HG03565 (cell line): ENCODE data around the gene KLHL40.
"Not testable (repeated sequence)": the region's sequence is repeated elsewhere in the genome, so short reads cannot be mapped to it uniquely, and the experiment has no call there.

Source experiments
- ATAC-seq: cut with Tn5 transposase; IDR thresholded peaks from one replicate; pipeline ENCODE4 v1.9.1; 2021; ENCODE audit warnings: mild to moderate bottlenecking, moderate library complexity; ENCODE audit not compliant: unreplicated experiment

The KLHL40 gene

DNA sequence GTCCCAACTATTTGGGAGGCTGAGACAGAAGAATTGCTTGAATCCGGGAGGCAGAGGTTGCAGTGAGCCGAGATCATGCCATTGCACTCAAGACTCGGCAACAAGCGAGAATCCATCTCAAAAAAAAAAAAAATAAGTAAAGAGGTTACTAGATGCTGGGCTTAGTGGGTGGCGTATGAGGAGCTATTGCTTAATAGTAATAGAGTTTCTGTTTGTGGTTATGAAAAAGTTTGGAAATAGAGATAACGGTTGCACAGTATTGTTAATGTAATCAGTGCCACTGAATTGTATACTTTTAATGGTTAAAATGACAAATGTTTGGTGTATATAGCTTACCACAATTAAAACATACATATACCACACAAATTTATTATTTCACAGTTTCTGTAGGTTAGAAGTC lies 32.0 kb downstream of the KLHL40 start:
- ATAC-seq = no peak

DNA sequence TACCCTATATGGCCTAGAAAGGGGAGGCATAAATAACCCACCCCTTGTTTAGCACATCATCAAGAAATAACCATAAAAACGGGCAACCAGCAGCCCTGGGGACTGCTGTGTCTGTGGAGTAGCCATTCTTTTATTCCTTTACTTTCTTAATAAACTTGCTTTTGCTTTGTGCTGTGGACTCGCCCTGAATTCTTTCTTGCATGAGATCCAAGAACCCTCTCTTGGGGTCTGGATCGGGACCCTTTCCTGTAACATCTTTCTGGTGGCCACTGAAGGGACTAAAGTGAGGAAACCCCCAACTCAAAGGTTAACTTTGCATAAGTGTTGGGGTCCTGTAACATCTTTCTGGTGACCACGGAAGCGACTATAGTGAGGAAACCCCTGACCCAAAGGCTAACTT lies 33.0 kb downstream of the KLHL40 start:
- no peak for ATAC-seq

DNA sequence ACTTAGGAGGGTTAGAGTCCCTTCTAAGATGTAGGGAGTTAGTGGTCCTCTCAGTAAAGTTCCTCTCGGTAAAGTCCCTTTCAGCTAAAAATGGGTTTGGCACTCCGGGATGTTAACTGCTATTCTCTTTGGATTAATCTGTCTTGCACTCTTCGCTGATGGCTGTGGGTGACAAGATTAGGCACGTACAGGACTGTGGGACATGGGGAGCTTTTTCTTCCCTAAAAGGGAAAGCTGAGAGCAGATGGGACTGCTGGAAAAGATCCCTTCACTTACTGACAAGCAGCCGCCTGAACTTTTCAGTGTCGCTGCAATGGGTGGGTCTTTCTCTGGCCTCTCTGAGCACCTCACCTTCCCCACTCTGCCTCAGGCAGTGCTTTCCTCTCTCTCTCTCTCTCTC lies 33.7 kb downstream of the KLHL40 start:
- no peak for ATAC-seq

DNA sequence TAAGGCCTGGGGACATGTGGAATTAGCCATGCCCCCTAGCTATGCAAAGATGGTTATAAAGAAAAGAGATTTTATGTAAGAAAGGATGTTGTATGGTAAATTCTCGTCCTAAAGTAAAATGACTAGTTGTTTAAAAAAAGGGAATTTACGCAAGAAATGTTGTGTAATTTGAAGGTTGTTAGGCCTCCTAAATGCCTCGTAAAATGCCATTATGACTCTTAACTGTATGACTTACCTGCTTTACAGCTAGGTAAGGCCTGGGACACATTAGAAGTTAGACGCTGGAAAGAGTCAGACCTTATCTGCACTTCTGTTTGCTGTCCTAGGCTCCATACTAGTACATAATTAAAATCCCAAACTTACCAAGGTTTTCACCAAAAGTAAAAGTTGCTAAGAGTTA lies 34.8 kb downstream of the KLHL40 start:
- no peak for ATAC-seq

DNA sequence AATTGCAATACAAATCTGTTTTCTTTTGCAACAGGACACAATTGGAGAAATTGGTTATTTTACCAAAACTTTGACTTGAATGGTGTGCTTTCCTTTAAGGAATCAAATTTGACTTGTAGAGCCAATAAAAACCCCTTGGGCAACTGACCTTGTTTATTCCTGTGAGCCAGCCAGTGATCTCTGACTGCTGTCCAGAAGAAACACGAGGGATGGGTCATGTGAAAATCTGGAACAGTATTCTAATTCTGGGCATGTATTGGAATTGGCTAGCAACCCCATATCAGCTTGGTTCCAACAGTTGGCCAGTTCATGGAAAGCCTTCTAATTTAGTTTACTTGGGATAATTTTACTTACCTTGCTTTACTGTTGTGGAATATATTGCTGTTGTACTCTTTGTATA lies 36.4 kb downstream of the KLHL40 start:
- ATAC-seq = no peak

DNA sequence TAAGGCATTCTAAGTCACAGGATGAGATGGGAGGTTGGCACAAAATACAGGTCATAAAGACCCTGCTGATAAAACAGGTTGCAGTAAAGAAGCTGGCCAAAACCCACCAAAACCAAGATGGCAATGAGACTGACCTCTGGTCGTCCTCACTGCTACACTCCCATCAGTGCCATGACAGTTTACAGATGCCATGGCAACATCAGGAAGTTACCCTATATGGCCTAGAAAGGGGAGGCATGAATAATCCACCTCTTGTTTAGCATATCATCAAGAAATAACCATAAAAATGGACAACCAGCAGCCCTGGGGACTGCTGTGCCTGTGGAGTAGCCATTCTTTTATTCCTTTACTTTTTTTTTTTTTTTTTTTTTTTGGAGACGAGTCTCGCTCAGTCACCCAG lies 37.1 kb downstream of the KLHL40 start:
- ATAC-seq = not testable (repeated sequence)

DNA sequence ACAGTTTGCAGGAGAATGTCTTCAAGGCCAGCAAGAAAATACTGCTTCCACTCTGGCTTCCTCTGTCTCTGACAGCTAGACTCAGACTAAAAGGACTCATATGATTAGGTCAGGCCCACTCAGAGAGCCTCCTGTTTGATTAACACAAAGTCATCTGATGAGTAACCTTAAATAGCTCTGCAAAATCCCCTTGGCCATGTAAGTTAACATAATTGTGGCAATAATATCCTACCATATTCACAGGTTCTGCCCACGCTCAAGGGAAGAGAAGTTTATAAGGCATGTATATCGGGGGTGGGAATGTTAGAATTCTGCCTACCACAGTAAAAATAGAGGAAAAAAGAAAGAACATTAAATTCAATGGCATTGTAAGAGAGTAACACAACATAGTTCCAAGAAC lies 37.9 kb downstream of the KLHL40 start:
- ATAC-seq = no peak

DNA sequence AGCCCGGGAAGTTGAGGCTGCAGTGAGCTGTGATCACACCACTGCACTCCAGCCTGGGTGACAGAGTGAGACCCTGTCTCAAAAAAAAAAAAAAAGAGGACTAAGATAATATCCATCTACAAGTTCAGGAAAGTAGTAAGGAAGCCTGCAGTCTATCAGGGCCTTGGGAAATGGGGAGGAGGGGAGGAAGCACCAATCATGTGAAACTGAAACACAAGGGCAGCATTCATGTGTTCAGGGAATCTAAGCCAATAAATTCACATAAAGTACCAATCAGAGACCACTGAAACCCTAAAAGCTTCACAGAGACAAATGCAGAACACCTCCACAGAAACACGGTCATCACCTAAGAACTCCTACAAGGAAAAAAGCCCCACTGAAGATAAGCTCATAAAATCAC lies 40.1 kb downstream of the KLHL40 start:
- no peak for ATAC-seq

DNA sequence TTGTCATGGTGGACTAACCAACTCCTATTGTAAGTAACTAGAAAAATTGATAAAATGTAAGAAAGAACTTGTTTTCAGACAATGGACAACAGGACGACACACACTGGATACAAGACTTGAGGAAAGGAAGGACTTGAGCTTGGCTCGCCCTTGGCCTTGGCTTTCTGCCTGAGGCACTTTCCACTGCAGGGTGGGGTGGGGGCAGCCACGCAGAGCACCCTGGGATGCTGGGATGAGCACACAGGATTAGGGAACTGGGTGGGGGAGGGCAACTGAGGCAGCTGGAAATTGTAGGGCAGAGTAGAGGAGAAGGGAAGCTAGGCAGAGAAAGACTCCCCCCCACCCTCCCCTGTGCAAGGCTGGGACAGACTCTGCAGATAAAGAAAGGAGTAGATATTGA lies 42.7 kb downstream of the KLHL40 start:
- no peak for ATAC-seq

DNA sequence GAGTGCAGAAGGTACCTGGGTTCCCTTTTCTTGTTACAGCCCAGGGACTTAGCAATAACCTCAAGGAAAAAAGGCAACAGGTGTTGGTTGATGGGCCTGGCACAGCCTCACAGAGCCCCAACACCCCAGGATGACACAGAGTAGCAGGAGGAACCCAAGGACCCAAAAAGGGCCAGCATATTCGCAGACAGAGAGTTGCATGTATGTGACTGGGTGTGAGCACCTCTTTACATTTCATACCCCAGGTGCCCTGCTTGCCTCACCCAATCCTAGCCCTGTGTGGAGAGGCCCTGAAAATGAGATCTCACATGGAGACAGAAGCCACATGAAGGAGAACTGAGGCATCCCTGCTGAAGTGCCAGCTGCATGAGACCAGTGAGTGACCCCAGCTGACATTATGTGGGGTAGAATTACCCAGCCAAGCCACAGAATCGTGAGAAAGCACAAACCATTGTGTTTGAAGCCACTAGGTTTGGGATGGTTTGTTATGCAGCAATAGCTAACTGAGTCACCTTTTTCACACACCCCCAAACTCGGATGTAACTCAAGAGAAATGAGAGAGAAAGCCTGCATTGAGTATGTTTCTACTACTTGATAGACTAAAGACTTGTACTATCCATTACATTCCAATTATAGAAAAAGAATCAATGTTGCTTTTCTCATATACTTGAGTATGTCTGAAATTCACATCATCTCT lies 43.5 kb downstream of the KLHL40 start:
- ATAC-seq = no peak

DNA sequence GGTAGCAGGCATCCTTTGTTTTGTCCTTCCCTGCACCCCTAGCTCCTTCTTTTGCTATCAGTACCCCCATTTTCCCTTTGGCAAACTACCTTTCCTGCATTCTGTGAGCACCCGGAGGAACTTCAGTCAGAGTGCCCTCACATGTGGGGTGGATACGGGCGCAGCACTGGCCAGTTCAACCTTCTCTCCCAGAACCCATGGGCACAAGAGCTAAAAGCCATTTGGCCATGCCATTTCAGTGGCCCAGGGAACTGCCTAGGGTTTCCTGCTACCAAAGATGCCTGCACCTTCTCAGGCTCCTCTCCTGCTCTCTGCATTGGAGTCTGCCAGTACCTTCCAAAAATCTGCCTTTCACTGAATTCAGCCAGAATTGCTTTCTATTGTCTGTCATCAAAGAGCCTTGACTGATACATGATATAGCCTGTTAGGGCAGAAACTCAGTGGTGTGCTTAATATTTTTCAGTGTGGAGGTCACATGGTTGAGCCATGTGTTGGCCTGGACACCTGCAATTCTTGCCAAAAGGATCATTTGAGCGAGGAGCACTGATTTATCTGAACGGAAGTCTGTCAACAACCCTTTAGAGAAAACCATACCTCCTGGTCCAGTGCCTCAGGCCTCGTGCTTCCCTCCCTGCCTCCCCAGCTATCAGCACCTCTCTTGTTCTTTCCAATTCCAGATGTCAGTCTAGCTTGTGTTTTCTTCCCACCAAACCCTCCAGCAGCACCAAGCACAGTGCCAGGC lies 44.2 kb downstream of the KLHL40 start:
- ATAC-seq = no peak

DNA sequence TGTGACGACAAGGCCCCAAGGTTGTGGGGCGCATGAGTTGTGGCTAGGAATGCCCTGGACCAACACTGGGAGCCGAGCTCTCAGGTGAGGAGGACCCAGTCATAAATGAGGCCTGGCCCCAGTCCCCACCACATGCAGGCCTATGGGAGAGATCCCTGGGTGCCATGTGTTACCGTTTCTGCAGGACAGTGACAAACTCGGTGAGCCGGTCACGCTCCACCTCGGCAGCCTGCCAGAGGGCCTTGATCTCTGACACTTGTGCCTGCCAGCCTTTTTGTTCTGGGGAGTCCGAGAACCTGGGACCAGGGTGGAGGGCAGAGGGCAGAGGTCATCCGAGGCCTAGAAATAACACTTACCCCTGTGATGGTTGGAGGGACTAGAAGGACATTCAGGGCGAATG lies 45.0 kb downstream of the KLHL40 start:
- ATAC-seq = no peak

DNA sequence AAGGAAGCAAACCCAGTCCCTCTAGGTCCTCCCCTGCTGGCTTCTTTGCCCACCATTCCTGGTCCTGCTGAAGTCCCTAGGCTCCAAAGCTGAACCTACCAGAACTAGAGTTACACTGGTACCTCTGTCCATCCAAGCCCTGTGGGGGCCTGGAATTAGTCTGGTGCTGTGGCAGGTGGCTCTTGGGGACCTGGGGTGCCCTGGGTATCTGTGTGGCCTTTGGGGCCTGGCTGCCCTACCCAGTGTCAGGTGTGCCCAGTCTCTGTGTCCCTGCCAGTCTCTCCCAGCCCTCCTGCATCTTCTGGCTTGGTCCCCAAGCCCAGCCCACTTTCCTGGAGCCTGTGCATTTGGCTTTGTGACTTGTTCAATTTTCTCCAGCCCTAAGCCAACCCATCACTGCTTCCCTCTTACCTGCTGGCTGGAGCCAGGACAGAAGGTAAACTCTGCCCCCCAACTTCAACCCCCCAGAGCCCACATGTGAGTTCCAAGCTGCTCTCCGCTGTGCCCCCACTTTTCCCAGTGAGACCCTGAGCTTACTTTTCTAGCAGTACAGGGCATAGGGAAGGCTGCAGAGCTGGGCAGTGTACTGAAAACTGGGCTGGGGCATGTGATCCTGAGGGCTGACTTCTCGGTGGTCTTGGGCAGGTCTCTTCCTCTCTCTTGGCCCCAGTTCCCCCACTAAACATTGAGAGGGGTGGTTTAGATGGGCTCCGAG lies 45.5 kb downstream of the KLHL40 start:
- no peak for ATAC-seq

DNA sequence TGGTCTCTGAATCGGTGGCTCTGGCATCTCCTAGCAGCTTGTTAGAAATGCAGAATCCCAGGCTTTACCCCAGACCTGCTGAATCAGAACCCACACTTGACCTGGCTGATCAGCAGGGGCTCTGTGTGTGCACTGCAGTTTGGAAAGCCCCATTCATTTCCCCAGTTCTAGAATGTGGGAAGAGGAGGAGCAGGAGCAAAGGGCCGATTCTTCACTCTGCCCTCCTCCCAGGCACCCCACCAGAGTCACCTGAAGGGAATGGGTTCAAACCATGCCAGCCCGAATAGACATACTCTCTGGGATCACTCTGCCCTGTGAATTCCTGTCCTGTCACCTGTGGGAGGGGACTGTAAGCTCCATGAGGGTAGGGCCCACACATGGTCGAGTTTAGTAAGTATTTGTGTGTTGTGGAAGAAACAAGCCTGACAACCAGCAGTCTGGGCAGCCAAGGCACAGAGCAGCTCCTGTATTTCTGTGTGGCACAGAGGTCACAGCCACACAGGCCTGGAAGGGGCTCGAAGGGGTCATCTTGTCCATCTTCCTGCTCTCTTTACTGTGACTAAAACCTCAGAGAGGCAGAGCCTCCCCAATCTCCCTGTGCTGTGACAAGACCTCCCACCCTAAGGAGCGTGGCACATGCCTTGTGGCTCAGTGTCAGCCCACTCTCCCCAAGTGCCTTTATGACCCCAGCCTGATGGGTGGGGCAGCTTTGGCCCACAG lies 46.3 kb downstream of the KLHL40 start:
- ATAC-seq = no peak

DNA sequence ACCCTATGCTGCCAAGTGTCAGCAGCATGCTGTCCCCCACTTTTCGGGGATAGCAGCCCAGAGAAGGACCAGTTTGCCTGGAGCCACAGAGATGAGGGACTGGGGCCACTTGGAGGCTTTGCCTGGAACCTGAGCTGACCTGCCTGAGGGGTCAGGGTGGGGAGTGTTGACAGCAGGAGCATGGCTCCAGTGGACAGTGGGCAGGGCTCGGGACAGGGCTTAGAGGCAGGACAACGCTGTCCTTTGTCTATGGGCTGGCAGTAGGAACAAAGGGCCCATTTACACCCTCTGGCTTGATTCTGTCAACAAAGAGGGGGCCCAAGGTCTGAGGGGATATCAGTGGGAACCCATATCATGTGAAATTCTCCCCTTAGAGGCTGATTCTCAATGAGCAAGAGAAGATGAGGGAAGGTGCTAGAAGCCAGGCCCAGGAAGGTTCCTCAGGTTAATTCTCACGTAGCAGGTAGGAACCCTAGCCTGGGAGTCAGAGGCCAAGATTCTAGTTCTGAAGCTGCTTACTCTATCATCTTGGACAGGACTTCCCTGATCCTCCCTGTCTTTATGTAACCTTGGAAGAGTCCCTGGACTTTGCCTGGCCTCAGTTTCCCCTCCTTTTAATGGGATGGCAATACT lies 47.0 kb downstream of the KLHL40 start:
- no peak for ATAC-seq

DNA sequence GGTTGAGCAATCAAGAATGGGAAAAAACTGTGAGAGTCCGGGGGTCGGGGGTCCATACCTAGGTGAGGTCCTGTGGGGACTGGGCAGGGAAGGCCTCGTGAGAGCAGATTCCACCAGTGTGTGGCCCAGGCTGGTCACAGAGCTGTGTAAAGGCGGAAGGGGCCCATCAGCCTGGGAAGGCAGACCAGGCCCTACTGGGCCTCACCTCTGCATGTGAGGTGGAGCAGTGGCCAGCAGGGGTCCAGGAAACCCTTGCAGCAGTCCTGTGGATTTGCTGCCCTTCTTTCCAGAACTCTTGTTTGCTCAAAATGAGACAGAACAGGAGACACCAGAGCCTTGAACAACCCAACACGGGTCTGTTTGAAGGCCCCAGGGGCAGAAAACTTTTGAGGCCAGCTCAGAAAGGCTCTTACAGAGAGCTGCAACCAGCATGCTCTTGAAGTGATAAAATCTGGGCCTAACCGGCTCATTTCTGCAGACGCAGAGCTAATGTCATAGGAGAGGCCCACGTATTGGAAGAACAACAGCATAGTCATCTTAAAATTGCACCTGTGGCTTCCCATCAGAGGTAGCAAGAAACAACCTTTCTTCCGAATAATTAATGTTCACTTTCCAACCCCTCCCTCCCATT lies 47.6 kb downstream of the KLHL40 start:
- no peak for ATAC-seq

DNA sequence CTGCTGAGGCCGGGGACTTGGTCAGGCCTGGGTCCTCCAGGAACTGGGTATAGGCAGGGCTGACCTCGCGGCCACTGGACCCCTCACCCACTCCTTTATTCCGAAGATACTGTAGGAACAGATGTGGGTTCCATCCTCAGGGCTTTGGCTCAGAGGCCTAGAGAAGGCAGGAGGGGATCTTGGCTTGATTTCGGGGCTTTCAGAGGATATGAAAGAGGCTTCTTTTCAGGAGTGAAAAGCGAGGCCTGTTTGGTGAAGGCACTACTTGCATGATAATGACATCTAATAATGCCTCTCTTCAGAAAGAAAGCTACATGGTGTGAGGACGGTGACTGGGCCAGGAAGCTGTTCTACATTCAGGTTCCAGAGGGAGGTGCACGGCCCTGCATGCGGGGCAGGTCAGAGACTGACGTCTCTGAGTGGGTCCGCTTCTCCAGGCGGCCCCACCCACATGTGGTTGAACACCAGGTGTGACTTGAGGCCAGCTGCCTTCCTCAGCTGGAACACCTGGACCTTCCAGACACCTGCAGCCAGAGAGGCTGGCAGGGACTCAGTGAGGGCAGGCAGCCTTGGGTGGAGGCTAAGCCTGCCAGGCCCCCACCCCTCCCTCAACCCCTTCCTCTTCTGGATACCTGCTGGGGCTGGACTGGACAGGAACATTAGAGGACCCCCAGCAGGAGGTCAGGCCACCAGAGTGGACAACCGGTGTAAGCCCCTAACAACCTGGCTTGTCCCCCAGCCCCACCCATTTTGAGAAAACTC lies 48.3 kb downstream of the KLHL40 start:
- no peak for ATAC-seq

DNA sequence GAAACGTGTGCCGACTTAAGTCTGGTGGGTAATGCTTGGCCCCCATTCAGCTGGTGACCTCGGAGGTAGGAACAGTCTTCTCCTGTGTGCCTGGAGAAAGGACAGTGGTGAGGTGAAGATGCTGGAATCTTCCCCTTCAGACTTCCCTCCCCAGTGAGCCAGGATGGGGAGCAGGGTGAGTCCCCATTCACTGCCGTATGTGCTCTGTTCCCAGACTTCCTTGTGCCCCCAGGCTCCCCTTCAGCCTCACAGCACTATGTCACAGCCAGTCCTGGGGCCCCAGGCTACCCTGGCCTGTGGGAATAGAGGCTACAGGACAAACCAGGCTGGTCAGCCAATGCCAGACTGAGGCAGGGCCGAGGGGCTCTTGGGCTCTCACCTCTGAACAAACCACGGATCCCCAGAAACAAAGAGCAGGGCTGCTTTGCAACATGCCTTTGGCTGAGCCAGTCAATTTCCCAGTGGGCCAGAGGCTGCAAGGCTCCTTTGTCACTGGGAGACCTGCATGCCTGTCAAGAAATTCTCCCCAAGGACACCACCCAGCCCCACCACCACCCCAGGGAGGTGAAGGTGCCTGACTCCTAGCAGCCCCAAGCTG lies 49.0 kb downstream of the KLHL40 start:
- ATAC-seq = no peak

DNA sequence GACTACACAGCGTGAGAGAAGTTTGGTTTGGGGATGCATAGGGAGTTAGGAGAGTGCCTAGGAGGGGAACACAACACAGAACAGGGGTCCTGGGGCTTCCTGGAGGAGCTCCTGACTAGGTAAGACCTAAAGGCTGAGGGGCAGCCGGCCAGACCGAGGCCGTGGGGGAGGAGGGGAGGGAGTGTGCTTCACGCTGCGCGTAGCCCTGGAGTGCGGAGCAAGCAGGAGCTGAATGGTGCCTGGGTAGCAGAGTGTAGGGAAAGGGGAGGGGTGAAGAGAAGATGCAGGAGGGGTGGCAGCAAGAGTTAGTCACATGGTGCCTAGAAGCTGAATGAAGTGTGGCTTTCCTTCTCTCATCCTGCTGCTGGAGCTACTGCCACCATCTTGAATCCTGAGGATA lies 49.7 kb downstream of the KLHL40 start:
- no peak for ATAC-seq
